H9 (cell line): Measurements from ENCODE around the gene TBC1D7. TPM values are rescaled to one million over a fixed set of nuclear protein-coding genes. Genes with fewer than 3 reads are reported as not detected.

Experiments
- DNase-seq: peaks from one replicate; pipeline ENCODE4 v3.0.0-alpha.2; 2017
- H2AFZ ChIP-seq: one replicate; pipeline ENCODE4 v1.6.1; 2013; ENCODE audit warnings: mild to moderate bottlenecking, low read length, control low read depth, moderate library complexity
- H2AK5ac ChIP-seq: 2 replicates; pipeline ENCODE4 v1.6.1; 2013; ENCODE audit warnings: low read length, control low read depth, mixed read lengths; ENCODE audit not compliant: insufficient read length
- H2BK120ac ChIP-seq: one replicate; pipeline ENCODE4 v1.6.1; 2013; ENCODE audit warnings: low read depth, mild to moderate bottlenecking, low read length, control low read depth, inconsistent platforms; ENCODE audit not compliant: poor library complexity, severe bottlenecking
- H2BK12ac ChIP-seq: 2 replicates; pipeline ENCODE4 v1.6.1; 2013; ENCODE audit warnings: low read length, control low read depth, mixed read lengths, low read depth; ENCODE audit not compliant: insufficient read length
- H2BK15ac ChIP-seq: 2 replicates; pipeline ENCODE4 v1.6.1; 2013; ENCODE audit warnings: low read depth, low read length, control low read depth
- H2BK20ac ChIP-seq: one replicate; pipeline ENCODE4 v1.6.1; 2013; ENCODE audit warnings: low read depth, mild to moderate bottlenecking, low read length, control low read depth, inconsistent platforms; ENCODE audit not compliant: poor library complexity, severe bottlenecking
- H2BK5ac ChIP-seq: 2 replicates; pipeline ENCODE4 v1.6.1; 2013; ENCODE audit warnings: low read length, control low read depth, mixed read lengths; ENCODE audit not compliant: insufficient read length
- H3K14ac ChIP-seq: 2 replicates; pipeline ENCODE4 v1.6.1; 2013; ENCODE audit warnings: low read length, control low read depth; ENCODE audit not compliant: insufficient read depth
- H3K18ac ChIP-seq: 2 replicates; pipeline ENCODE4 v1.6.1; 2013; ENCODE audit warnings: low read depth, mild to moderate bottlenecking, mixed read lengths, low read length, control low read depth; ENCODE audit not compliant: insufficient read length
- H3K23ac ChIP-seq: 2 replicates; pipeline ENCODE4 v1.6.1; 2013; ENCODE audit warnings: low read length, control low read depth, mixed read lengths, low read depth; ENCODE audit not compliant: insufficient read length
- H3K23me2 ChIP-seq: 2 replicates; pipeline ENCODE4 v1.6.1; 2013; ENCODE audit warnings: low read depth, mild to moderate bottlenecking, mixed read lengths, low read length, control low read depth; ENCODE audit not compliant: insufficient read length, poor library complexity, severe bottlenecking
- H3K27ac ChIP-seq: 2 replicates; pipeline ENCODE4 v1.5.1; 2013; ENCODE audit warnings: low read length, control low read depth, mixed read lengths, low read depth; ENCODE audit not compliant: insufficient read length
- H3K27me3 ChIP-seq: 2 replicates; pipeline ENCODE4 v1.6.1; 2013; ENCODE audit warnings: low read length, control low read depth, inconsistent platforms; ENCODE audit not compliant: insufficient read depth
- H3K4ac ChIP-seq: 2 replicates; pipeline ENCODE4 v1.6.1; 2013; ENCODE audit warnings: low read depth, mild to moderate bottlenecking, control low read depth, inconsistent platforms, low read length, moderate library complexity
- H3K4me1 ChIP-seq: 2 replicates; pipeline ENCODE4 v1.6.1; 2013; ENCODE audit warnings: low read length, control low read depth, inconsistent platforms; ENCODE audit not compliant: insufficient read depth
- H3K4me2 ChIP-seq: 2 replicates; pipeline ENCODE4 v1.6.1; 2013; ENCODE audit warnings: low read length, control low read depth, mixed read lengths; ENCODE audit not compliant: insufficient read length, insufficient read depth
- H3K56ac ChIP-seq: 2 replicates; pipeline ENCODE4 v1.6.1; 2013; ENCODE audit warnings: low read depth, mild to moderate bottlenecking, mixed read lengths, low read length, control low read depth; ENCODE audit not compliant: insufficient read length
- H3K79me1 ChIP-seq: 2 replicates; pipeline ENCODE4 v1.6.1; 2013; ENCODE audit warnings: low read depth, mild to moderate bottlenecking, moderate library complexity, low read length, control low read depth, inconsistent platforms; ENCODE audit not compliant: insufficient read depth, poor library complexity, severe bottlenecking
- H3K79me2 ChIP-seq: 2 replicates; pipeline ENCODE4 v1.6.1; 2013; ENCODE audit warnings: low read length, control low read depth, inconsistent platforms; ENCODE audit not compliant: insufficient read depth
- H3K9ac ChIP-seq: 2 replicates; pipeline ENCODE4 v1.6.1; 2013; ENCODE audit warnings: low read length, control low read depth, mixed read lengths; ENCODE audit not compliant: insufficient read length; ENCODE audit errors: extremely low read depth
- H3K9me3 ChIP-seq: one replicate; pipeline ENCODE4 v1.6.1; 2013; ENCODE audit warnings: low read depth, low read length, inconsistent platforms; ENCODE audit not compliant: control insufficient read depth
- H3T11ph ChIP-seq: one replicate; pipeline ENCODE4 v1.6.1; 2013; ENCODE audit warnings: mild to moderate bottlenecking, low read length, control low read depth, inconsistent platforms
- H4K20me1 ChIP-seq: one replicate; pipeline ENCODE4 v1.6.1; 2013; ENCODE audit not compliant: control insufficient read depth, insufficient read length, insufficient read depth
- H4K5ac ChIP-seq: 2 replicates; pipeline ENCODE4 v1.6.1; 2013; ENCODE audit warnings: low read depth, mild to moderate bottlenecking, mixed read lengths, low read length, control low read depth; ENCODE audit not compliant: insufficient read length
- H4K8ac ChIP-seq: replicated peaks from 2 replicates; pipeline ENCODE4 v1.6.1; 2013; ENCODE audit warnings: low read length, control low read depth, mixed read lengths, low read depth; ENCODE audit not compliant: insufficient read length
- H4K91ac ChIP-seq: 2 replicates; pipeline ENCODE4 v1.6.1; 2013; ENCODE audit warnings: low read depth, mild to moderate bottlenecking, moderate library complexity, mixed read lengths, low read length, control low read depth; ENCODE audit not compliant: insufficient read length
- H3K27ac Mint-ChIP-seq, 3 experiments: 2 replicates in 2 of 3; 3 replicates in 1 of 3; pipeline ENCODE4 v1.8.0; 2020 to 2021; ENCODE audit warnings: mixed read lengths in 3 of 3, mild to moderate bottlenecking in 1 of 3, moderate library complexity in 1 of 3
- H3K27me3 Mint-ChIP-seq: 2 replicates; pipeline ENCODE4 v1.8.0; 2021; ENCODE audit warnings: low read depth, mild to moderate bottlenecking, moderate library complexity, mixed read lengths
- H3K36me3 Mint-ChIP-seq, 3 experiments: 2 replicates in 2 of 3; 3 replicates in 1 of 3; pipeline ENCODE4 v1.8.0; 2020 to 2021; ENCODE audit warnings: low read depth in 3 of 3, mixed read lengths in 3 of 3; ENCODE audit not compliant: insufficient read depth in 1 of 3
- H3K4me1 Mint-ChIP-seq, 2 experiments: 2 replicates each; pipeline ENCODE4 v1.8.0; 2020; ENCODE audit warnings: mixed read lengths in 2 of 2
- H3K4me3 Mint-ChIP-seq, 2 experiments: 2 replicates in 1 of 2; 3 replicates in 1 of 2; pipeline ENCODE4 v1.8.0; 2020 to 2021; ENCODE audit warnings: mild to moderate bottlenecking in 2 of 2, mixed read lengths in 2 of 2, moderate library complexity in 1 of 2
- H3K9me3 Mint-ChIP-seq, 2 experiments: 2 replicates in 1 of 2; 3 replicates in 1 of 2; pipeline ENCODE4 v1.8.0; 2020; ENCODE audit warnings: mild to moderate bottlenecking in 2 of 2, mixed read lengths in 2 of 2, moderate library complexity in 1 of 2
- CTCF ChIP-seq: fragments of 200-600 bp; sonication (generic); conservative IDR thresholded peaks from 3 replicates; pipeline ENCODE4 v1.8.0; 2021; ENCODE audit warnings: antibody characterized with exemption, mild to moderate bottlenecking
- WGBS: extraction: QIAGEN DNeasy Blood & Tissue Kit; methylation state at CpG from one replicate; pipeline ENCODE4 v1.1.7; 2013; ENCODE audit warnings: missing lambda C conversion rate, low lambda C conversion rate, mixed read lengths; ENCODE audit not compliant: insufficient read length; ENCODE audit errors: extremely low coverage; 5-methylcytosine and 5-hydroxymethylcytosine counted together
- total RNA-seq: library from RNA; stranded (reverse); gene quantifications from 2 replicates; pipeline ENCODE4 v1.2.1, GENCODE V29; 2021

The TBC1D7 gene
- total RNA-seq, 1 experiment from 2014 or later, result 33.9 TPM

DNA sequence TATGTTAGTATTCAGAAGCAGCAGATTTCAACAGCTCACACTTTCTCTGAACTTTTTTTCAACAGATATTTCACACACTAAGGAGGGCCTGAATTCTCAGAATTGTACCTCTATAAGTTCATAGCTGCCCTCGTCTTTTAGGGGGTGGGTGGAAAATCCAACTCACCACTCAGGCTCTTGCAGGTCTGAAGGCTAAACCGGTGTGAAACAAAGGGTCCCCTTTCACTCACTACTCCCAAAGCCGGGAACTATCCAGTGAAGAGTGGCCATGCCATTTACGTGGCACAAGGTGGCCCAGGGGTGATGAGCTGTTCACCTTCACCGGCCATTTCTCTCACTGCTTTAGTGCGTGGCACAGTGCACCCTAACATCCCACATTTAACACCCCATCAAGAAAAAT lies 24.2 kb downstream of the TBC1D7 start:
- H3K9ac ChIP-seq, result no peak overlapping the region
- WGBS, result no CpG with 5 or more reads among the region's 6 CpGs
- no peak overlapping the region for H3T11ph ChIP-seq
- no peaks in the 10 kb centered on the region for H3K27me3 Mint-ChIP-seq
- peaks cover 18 to 62% (median 61%) of the 10 kb centered on the region in 3 experiments; a peak in 6 of 7 replicates for H3K36me3 Mint-ChIP-seq
- no peaks in the 10 kb centered on the region for H3K79me1 ChIP-seq
- no peak for TF ChIP-seq CTCF
- H3K56ac ChIP-seq, result no peak overlapping the region
- H4K20me1 ChIP-seq, result no peaks in the 10 kb centered on the region
- H3K4me1 ChIP-seq, result no peaks in the 10 kb centered on the region
- no peak overlapping the region for H4K8ac ChIP-seq
- H3K14ac ChIP-seq, result no peak overlapping the region
- H2AFZ ChIP-seq, result no peak overlapping the region
- no peak overlapping the region for H2BK12ac ChIP-seq
- H4K91ac ChIP-seq, result no peak overlapping the region
- no peak overlapping the region for H2AK5ac ChIP-seq
- no peaks in the 10 kb centered on the region for H3K9me3 ChIP-seq
- H2BK120ac ChIP-seq, result no peak overlapping the region
- H3K27ac ChIP-seq, result no peak overlapping the region
- H3K23me2 ChIP-seq, result no peaks in the 10 kb centered on the region
- no peak overlapping the region for H2BK15ac ChIP-seq
- H3K18ac ChIP-seq, result no peak overlapping the region
- no peak overlapping the region for H4K5ac ChIP-seq
- peak overlapping the region in 1 of 3 experiments; percentile 3; a peak in 1 of 7 replicates for H3K27ac Mint-ChIP-seq
- no peak overlapping the region for H3K23ac ChIP-seq
- no peak overlapping the region for H3K4me3 Mint-ChIP-seq
- DNase-seq, result no peak
- H2BK20ac ChIP-seq, result no peak overlapping the region
- H3K9me3 Mint-ChIP-seq, result no peaks in the 10 kb centered on the region
- H3K79me2 ChIP-seq, result no peaks in the 10 kb centered on the region
- H3K27me3 ChIP-seq, result no peaks in the 10 kb centered on the region
- H3K4me1 Mint-ChIP-seq, result no peaks in the 10 kb centered on the region
- no peak overlapping the region for H3K4me2 ChIP-seq
- no peak overlapping the region for H2BK5ac ChIP-seq
- no peak overlapping the region for H3K4ac ChIP-seq
